GM18861 (cell line): ENCODE results near the gene RPAP2.
"Not testable (repeated sequence)": the region's sequence is repeated elsewhere in the genome, so short reads cannot be mapped to it uniquely, and the experiment has no call there.

Experiments
- ATAC-seq: cut with Tn5 transposase; IDR thresholded peaks from one replicate; pipeline ENCODE4 v1.9.1; 2021; ENCODE audit not compliant: unreplicated experiment

The RPAP2 gene

DNA sequence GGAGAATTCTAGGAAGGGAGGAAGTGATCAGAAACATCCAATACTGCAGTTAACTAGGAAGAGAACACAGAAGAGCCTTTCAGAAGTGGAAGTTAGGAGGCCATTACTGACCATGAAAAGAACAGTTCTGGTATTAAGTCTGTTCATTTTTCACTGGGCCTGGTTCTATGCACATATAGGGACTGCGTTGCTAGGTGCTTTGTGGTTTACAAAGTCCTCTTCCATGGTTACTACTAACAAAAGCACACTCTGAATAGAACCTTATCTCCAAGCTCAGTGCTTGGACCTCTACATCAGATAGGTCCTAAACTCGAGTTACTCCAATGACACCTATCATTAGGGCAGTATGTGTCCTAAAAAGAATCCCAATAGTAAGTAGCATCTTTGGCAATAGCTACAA lies 75.4 kb downstream of the RPAP2 start:
- ATAC-seq = no peak

DNA sequence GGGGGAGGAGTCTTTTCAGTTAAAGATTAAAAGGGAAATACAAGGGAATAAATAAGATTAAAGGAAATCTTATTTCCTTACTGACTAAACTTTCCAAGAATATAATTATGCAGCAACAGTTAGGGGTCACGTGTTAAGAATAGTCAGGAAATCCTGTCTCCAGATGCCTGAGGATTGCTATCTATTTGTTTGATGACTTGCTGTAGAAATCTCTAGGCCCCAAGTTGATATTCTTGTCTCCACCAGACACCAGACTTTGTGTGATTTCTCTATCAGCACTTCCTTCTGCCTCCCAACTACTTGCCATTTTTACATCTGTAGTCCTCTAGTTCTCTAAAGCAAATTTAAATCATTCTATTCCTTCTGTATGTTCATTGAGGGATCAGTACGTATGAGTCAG lies 77.5 kb downstream of the RPAP2 start:
- ATAC-seq = no peak

DNA sequence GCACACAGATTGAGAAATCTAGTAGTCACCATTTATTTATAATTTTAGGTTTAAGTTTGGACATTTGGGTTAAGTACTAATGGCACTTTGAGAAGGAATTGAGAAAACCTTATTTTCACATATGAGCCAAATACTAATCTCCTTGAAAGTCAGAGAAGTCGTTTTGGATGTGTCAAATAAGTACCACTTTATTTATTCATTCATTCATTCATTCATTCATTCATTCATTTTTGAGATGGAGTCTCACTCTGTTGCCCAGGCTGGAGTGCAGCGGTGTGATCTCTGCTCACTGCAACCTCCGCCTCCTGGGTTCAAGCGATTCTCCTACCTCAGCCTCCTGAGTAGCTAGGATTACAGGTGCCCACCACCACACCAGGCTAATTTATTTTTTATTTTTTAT lies 79.1 kb downstream of the RPAP2 start:
- not testable (repeated sequence) for ATAC-seq

DNA sequence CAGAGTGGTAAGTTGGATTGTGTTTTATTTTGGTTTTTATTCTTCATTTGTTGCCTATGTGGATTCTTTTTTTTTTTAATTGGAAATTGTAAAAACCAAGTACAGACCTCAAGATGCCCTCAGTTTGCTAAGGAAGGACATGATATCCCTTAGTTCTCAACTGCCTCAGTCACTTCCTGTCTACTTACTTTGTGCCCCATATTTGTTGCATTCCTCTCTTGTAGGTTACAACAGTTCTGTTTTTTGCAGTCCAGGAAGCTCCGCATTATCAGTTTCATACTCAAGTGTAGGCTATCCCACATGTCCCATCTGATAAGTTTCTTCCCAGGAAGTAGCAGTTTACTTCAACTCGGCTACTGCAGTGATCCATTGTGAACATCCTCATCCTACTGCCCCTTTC lies 82.0 kb downstream of the RPAP2 start:
- ATAC-seq = no peak

DNA sequence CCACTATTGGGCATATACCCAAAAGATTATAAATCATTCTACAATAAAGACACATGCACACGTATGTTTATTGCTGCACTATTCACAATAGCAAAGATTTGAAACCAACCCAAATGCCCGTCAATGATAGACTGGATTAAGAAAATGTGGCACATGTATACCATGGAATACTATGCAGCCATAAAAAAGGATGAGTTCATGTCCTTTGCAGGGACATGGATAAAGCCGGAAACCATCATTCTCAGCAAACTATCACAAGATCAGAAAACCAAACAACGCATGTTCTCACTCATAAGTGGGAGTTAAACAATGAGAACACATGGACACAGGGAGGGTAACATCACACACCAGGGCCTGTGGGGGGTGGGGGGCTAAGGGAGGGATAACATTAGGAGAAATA lies 95.1 kb downstream of the RPAP2 start:
- not testable (repeated sequence) for ATAC-seq

DNA sequence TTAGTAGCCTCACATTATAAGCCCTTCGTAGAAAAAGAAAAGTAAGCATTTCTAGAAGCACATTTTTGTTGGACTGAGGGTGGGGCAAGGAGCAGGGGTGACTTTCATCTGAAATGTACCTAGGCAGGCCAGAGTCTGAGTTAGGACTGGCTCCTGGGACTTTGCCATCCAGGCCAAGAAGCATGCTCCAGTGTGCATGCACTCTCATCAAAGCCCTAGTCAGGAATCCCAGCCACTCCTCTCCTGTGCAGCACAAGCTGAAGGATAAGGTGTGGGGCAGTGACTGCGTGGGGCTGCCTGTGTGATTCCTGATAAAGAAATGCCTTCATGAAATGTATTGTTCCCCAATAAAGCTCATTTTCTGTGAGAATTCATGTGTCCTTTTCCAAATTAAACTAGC lies 99.7 kb downstream of the RPAP2 start:
- ATAC-seq = no peak

DNA sequence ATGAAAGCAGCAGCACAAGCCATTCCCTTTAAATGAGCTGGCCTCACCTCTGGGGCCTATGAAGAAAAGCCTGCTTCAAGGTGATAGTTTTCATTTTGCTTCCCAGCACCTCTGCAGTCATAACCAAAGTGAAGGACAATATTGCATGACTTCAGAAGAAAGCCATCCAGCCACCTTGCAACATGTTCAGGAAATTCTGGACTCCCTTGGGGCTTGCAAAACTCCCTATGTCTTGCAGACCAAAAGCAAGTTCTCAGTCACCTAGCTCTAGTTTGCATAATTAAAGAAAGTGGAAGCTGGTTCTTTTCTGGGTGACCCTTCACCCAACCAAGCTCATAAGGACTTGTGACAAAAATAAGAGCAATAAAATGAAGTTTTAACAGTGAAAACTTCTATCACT lies 100.2 kb downstream of the RPAP2 start:
- ATAC-seq = peak; percentile 96

DNA sequence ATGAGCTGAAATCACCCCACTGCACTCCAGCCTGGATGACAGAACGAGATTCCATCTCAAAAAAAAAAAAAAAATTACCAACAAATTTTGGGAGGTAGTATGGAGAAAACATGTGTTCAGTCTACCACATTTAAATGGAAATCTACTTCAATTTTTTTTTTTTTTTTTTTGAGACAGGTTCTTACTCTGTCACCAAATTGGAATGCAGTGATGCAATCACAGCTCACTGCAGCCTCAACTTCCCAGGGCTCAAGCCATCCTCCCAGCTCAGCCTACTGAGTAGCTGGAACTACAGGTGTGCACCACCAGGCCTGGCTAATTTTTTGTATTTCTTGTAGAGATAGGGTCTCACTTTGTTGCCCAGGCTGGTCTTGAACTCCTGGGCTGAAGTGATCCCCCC lies 105.8 kb downstream of the RPAP2 start:
- no peak for ATAC-seq

DNA sequence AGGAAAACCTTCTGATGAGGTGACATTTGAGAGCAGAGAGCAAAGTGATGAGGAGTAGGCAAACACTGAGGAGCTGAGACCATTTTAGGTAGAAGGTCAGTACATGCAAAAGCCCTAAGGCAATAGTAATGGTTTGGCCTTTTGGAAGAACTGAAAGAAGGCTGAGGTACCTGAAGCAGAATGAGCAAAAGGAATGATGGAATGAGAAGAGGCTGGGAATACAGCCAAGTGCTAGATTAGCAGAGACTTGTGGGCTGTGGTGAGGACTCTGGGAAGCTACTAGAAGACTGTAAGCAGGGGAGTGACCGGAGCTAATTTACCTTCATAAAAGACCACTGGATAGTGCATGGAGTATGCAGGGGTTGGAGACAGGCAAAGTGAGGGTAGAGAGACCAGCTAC lies 110.0 kb downstream of the RPAP2 start:
- ATAC-seq = no peak

DNA sequence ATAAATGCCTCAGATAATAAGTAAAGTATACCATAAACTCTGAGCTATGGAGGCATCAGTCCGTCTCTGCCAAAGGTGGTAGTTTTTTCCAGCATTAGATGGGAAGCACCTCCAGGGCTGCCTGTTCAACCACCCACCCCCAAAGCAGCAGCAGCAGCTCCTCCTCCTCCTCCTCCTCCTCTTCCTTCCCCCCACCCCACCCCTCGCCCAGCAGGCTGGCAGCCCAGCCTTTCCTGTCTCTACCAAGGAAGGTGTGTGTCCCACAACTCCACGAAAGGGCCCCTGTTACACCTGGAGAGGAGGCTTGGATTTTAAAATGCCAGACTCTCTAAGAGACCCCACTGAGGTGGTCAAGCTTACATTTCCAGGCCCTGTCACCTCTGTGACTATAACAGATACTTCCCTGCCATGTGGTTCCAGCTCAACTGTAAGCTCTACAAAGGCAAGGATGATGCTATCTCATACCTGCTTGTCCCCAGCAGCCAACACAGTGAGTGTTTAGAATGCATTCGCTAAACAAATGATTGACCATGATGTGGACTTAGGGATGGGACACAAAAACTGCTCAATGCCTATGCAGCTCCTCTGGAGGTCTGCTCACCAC lies 111.2 kb downstream of the RPAP2 start:
- no peak for ATAC-seq

DNA sequence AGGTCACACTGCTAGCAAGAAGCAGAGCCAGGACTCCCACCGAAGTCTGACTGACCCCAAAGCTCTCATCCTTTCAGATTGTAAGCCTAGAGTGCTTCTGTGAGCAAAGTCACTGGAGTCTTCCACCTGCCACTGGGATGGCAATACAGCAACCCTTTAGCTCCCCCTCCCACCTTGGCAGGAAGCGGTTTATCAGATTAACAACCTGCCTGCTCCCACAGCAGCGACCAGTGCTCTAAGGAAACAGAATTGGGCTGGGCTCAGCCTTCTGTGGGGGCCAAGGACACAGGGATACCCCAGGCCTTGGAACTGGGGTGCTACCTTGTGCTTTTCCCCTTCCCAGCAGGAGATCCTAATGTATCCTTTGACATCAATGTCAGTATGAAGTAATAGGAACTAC lies 111.8 kb downstream of the RPAP2 start:
- no peak for ATAC-seq

DNA sequence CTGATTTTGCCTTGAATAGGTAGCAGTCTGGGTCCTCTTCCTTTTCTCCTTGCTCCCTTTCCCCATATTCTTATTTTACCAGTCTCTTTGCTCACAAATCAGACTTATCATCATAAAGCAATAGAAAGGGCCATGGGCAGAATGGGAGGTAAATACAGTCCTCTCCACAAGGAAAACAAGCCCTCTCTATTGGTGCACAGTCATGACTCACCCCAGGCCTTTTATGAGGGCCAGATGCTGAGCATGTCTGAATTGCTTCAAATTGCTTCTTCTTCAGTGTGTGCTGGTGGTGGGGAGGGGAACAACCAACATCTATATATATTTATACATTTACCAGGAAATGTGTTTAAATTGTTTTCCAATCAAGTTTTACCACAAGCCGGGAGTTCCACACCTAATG lies 112.7 kb downstream of the RPAP2 start:
- no peak for ATAC-seq

DNA sequence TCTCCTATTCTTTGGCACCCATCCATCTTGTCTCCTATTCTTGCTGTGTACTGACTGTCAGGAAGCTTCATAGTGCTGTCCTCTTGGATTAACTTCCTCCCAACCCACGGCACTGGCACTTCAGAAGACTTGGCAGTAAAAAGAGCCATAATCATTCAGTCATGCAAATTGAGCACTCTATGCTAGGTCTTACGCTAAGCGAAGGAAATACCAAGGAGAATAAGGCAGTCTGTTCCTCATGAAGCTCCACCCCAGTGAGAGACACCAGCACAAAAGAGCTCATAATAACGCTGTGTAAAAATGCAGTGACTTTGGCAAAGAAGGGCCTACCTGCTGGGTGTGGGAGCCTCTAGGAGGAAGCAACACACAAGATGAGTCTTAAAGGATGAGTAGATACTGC lies 120.8 kb downstream of the RPAP2 start:
- no peak for ATAC-seq

DNA sequence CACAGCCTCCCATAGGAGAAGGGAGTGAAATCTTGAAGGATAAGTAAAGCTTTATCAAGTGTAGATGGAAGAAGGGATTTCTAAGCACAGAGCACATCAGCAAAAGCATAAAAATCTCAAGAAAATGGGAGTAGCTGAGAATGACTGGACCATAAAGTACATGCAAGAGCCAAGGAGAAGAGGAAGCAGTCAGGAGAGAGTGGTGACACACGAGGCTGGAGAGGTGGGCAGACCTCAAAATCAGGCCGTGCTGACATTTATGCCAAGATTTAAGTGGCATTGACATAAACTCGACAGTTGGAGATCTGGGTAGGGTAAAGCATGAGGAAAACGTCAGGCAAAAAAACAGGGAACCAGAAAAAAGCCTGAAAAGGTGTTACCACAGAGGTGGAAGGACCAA lies 125.5 kb downstream of the RPAP2 start:
- no peak for ATAC-seq

DNA sequence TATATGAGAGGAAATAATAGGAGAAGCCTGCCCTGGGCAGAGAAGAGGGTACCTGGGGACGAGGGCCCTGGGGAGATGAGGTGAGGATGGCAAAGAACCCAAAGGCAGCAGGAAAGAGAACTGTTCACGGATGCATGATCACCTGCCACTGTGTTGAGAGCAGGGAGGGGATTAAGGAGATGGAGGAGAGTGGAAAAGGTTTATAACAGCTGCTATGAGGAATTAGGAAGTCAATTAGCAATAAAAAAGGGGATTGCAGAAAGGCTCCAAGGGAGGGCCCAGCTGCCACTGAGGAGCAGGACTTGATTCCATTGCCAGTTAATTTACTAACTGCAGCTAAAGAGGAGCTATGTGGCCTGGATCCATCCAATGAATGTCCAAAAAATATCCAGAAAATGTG lies 126.8 kb downstream of the RPAP2 start:
- no peak for ATAC-seq

DNA sequence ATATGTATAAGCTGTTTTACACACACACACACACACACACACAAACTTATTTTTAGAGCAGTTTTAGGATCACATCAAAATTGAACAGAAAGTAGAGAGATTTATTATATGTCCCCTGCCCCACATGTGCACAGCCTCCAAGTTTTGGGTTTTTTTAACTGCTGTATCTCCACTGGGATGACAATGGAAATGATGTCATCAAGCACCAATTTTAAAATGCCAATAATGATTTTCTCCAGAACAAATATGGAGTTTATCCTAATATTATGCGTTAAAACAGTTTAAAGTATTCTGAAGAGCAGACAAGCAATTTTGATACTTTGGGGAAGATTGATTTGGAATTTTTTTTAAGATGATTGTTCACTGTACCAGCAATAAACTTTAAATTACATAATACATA lies 131.2 kb downstream of the RPAP2 start:
- no peak for ATAC-seq

DNA sequence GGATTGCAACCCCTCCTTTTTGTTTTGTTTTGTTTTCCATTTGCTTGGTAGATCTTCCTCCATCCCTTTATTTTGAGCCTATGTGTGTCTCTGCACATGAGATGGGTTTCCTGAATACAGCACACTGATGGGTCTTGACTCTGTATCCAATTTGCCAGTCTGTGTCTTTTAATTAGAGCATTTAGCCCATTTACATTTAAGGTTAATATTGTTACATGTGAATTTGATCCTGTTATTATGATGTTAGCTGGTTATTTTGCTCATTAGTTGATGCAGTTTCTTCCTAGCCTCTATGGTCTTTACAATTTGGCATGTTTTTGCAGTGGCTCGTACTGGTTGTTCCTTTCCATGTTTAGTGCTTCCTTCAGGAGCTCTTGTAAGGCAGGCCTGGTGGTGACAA lies 135.7 kb downstream of the RPAP2 start:
- ATAC-seq = not testable (repeated sequence)

DNA sequence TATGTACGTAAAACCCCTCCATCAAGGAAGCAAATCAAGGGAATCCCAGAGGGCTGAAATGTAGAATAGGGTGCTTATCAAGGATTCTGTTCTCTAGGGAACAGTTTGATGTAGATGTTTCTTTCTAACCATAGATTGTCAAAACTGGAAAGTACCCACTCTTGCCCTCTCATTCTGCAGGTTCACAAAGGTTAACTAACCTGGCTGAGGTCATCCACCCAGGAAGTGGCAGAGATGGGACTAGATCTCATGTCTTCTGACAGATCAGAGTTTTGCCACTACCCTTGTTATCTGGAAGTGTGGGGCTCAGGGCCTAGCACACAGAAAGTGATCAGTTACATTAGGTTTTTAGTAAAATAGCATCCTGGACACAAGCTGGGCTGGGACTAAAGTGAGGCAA lies 140.4 kb downstream of the RPAP2 start:
- ATAC-seq = no peak

DNA sequence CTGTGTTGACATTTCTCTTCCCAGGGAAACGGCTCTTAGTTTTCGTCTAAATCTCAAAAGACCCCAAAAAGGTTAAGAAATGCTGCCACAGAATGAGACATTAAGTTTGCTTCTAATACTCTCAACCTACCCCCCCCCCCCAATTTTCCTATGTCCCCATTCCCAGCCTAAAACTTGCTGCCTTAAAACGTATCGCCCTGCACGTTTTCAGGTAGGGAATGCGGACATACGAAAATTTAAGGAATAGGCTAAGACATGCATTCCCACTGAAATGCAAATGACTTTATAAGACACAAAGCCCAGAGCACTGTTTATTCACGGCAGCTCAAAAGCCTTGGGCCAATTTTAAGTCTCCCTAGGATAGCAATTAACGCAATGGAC lies 142.4 kb downstream of the RPAP2 start:
- no peak for ATAC-seq

DNA sequence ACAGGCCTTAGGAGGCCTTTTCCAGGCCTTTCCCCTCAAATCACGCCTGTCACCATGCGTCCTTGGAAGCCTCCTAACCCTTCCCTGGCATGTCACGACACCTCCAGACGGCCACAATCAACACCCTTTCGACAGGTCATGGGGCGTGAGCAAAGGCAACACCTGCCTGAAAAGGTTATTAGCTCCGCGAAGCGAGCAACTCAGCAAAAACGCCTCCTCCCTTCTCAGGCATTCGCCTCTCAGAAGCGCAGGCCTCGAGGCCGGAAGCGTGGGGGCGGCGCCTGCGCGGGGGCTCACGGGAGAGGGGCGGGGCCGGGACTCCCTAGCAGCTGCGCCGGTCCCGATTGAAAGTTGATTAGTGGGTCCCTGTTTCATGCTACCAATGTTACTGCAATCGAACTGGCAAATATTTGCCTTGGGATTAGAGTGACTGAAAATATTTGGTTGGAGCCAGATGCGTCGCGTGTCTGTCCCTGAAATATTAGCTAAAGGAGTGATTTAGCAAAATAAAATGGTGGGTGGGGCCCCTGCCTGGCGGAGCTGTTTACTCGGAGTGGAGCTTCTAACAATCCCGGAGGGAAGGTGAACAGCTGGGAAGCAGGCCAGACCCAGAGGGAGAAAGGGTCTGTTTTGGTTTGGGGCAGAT lies 143.0 kb downstream of the RPAP2 start:
- ATAC-seq = no peak

DNA sequence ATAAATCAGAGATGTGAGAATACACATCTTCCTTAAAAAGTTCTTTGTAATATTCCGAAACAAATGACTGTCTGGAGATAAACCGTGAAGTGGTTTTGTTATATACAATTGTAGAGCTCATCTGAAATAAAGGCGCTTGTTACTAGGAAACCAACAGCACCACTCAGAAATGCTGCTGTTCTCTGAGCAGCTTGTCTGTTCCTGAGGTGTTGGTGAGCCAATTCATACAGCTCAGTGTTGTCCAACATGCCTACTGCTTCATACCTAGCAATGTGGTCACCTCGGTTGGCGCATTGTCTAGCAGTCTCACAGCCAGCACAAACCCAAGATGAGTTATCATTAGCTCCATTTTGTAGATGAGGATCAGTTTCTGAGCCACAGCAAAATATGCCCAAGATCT lies 143.5 kb downstream of the RPAP2 start:
- no peak for ATAC-seq

DNA sequence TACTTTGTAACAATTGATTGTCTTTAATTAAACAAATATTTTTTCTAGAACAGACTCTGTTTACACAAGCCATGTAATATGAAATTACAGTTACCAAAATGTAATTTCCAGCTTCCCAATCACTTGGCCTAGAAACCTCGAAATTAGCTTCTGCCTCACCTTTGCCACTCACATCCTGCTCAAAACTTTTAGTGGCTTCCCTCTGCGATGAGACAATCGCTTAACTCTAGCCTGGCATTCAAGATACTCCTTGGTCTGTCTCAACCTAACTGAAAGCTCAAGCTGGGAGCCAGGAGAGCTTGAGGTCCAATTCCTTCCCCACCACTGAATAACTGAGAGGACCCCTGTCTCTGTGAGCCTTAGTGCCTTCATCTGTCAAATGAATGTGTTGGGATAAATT lies 145.0 kb downstream of the RPAP2 start:
- ATAC-seq = no peak

DNA sequence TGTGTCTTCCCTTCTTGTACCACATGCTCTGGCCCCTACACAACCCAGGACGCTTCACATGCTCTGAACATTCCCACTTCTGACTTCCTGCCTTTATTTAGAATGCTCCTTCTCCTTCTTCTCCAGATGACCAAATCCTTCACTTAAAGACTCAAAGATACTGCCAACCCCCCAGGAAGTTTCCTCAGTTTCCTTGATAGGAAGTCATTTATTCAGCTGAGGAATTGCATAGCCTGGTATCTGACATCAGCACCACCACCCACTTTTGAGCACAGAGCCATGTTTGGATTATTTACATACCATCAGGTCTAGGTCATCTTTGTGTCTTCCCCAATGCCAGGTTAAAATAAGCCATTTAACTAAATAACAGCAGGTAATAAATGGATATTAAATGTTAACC lies 145.5 kb downstream of the RPAP2 start:
- ATAC-seq = no peak
